NCI-H345 treated with DMSO at 0.1 percent for 48 hours (cell line): Measurements from ENCODE around the gene PPP2R2C.

Experiments
- DNase-seq: peaks from one replicate; lab custom pipeline; 2025; ENCODE audit not compliant: unreplicated experiment; lab: John Stamatoyannopoulos, UW

Gene PPP2R2C

GRCh38 chr4:6469898-6470501 is 2.4 kb downstream of the PPP2R2C start:
- no peak for DNase-seq

DNA sequence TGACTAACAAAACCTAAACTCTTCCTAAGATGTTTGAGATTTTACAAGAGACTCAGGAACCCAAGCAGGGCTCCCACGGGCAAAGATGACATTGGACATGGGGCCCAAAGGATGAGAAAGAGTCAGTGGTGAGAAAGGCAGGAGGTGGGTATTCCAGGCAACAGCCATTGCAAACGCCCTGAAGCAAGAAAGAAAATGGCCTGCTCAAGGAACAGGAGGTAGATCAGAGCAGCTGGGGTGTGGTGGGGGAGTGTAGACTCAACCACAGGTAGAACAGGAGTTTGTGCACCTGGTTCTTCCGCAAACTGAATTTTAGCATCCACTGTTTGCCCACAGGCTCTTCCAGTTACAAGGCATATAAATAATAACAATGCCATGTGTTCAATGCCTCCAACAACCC is 3.3 kb downstream of the PPP2R2C start:
- no peak for DNase-seq

GRCh38 chr4:6468376-6468775 is 4.0 kb downstream of the PPP2R2C start:
- no peak for DNase-seq

DNA sequence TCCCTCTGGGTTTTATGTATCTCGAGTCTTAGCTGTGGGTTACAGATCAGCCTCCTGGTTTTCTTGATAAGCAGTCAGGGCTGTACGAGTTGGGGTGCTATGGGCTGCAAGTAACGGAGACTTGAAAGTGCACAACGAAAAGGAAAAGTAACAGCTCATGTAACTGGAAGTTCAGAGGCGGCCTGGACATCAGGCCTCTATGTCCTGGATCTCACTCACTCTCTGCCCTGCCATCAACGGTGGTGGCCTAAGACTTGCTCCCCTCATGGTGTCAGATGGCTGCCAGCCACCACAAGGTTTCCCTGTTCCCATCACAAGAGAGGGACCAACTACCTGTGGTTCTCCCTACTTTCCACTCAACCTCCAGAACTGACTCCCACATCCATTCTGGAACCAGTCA is 4.8 kb downstream of the PPP2R2C start:
- no peak for DNase-seq

DNA sequence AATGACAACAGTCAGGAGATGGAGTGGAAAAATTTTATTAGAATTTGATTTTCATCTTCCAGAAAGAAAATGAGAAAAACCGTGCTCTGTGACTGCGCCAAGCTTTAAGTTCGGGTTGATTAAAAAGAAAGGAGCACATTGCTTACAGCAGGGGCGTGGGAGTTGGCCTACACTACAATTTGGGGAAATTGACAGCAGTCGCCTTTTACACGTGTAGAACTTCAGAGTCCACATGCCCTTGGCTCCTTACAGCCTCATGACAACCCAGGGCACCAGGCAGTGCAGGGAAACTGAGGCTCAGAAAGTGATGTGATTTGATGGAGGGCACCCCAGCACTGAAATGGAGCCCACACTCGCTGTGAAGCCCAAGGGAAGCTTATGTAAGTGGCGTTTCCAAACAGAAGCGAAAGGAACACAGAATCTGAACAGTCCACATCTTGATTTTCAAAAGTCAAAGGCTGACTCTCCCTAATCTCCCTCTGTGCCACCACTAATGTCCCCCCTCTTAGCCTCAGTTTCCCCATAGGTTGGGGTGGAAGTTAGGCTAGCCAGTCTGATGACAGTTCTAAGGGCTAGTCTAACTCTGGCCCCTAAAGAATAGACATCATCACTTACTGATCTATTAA is 5.5 kb downstream of the PPP2R2C start:
- no peak for DNase-seq

GRCh38 chr4:6465955-6466354 is 6.5 kb downstream of the PPP2R2C start:
- DNase-seq: no peak

- no peak for DNase-seq
Measured at GRCh38 chr4:6464842-6465588, 7.4 kb downstream of the PPP2R2C start.

- no peak for DNase-seq
Measured at GRCh38 chr4:6463311-6464289, 8.8 kb downstream of the PPP2R2C start.

DNA sequence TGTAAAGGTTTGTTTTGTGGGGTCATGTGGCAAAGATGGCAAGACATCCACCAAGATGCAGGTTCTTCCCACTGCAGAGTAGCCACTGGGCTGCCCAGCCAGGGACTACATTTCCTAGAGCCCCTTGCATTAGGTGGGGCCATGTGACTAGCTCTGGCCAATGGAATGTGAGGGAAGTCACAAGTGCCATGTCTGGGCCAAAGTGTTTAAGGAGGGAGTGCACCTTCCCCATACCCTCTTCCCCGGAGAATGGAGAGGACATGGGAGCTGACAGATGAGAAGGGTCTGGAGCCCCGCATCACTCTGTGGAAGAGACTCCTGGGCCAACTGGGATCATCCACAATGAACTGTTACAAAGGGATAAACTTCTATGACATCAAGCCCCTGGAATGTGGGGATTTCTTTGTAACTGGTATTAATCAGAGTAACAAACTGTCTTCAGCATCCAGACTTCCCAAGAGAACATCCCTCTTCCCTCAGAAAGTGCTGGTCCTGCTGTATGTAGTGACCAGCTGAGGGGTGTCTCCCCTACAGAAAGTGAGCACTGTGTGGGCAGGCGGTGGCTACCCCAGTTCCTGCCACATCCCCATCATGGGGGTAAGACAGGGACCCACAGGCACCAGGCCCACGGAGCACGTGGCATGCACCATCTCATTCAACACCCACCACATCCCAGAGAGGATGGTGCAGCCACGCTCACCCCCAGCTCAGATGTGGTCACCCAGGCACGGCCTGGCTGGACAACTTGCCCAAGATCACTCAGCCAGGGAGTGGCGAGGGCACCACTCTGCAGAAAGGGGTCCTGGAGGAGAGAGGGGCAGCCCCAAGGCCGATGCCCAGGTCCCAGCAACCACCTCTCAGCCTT is 10.9 kb downstream of the PPP2R2C start:
- no peak for DNase-seq

DNA sequence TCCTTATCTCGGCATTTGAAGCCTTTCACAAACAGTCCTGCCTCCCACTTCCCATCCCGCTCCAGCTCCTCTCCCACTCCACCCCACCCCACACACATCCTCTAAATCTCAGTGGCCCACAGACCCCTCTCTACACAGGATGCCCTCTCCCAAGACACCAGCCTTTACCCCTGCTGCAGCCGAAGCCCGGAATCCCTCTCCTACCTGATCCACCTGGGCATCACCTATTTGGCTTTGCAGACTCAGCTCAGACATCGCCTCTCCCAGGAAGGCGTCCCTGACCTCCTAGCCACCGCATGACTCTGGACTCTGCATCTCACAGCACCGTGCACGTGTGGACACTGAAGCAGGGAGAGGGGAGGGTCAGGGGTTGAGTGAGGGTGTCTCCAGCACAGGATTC is 11.5 kb downstream of the PPP2R2C start:
- no peak for DNase-seq

DNA sequence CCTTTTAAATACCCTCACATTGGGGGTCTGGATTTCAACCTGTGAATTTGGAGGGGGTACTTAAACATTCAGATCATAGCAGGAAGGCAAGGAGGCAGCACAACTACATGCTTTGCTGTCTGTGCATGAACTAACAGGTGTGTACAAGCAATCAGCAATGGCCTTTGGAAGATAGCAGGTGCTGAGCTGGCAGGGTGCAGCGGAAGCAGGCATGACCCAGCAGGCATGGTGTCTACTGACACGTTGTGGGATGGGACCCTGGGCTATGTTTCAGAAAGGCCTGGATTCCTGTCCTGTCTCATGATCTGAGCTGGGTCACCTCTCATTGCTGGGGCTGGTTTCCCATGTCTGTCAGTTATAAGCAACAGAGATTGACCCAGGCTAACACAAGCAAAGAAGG is 13.9 kb downstream of the PPP2R2C start:
- DNase-seq: no peak

DNA sequence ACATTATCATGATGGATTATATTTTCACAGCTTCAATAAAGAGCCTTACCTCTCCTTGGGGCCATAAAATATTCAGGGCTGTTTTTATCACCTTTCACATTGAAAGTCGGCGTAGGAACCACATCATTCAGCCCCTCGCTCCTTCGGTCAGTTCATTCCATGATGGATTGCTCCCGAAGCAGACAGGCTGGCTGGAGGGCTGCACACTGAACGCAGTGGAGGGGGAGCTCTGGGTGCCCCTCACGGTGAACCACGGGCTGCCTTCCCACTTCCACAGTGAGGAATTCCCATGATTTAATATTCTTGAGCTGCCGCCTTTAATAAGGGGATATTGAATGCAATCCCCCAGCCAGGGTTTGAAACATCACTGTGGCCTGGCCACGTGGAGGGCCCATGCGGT is 16.0 kb downstream of the PPP2R2C start:
- no peak for DNase-seq

GRCh38 chr4:6454112-6454910 is 18.1 kb downstream of the PPP2R2C start:
- no peak for DNase-seq

- DNase-seq: no peak
Measured at GRCh38 chr4:6453688-6453990, 18.8 kb downstream of the PPP2R2C start.

GRCh38 chr4:6452897-6453687 is 19.3 kb downstream of the PPP2R2C start:
- DNase-seq: no peak

DNA sequence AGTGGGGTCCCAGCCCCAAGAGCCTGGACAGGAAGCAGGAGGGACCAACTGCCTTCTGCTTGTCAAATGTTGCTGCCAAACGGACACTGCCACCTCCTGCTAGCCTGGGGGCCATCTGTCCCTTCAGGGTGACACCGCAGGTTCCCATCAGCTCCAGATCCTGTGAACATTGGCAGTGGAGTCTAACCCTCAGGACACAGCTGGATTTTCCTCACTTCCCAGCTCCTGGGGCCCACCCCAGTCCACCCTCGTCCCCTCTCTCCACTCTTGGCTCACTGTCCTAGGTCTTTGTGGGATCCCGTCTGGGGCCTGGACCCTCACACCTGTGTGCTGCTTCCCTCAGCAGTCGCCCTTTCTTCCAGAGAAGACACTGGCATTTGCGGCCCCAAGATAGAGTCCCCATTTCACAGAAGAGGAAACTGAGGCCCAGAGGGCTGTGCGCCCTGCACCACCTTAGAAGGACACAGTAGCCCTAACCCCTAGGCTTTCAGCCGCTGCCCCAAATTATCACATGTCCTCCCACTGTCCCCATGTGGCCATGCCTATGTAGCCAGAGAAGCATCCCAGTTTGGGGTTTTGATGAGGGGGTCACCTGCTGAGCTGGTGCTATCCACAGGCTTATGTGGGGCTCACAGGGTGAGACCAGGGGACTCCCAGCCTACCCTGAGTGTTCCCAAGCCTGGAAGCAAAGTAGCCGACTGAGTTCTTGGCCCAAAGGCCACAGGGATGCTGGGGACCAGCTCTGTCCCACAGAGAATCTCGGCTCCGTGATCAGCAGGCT is 20.1 kb downstream of the PPP2R2C start:
- no peak for DNase-seq

DNA sequence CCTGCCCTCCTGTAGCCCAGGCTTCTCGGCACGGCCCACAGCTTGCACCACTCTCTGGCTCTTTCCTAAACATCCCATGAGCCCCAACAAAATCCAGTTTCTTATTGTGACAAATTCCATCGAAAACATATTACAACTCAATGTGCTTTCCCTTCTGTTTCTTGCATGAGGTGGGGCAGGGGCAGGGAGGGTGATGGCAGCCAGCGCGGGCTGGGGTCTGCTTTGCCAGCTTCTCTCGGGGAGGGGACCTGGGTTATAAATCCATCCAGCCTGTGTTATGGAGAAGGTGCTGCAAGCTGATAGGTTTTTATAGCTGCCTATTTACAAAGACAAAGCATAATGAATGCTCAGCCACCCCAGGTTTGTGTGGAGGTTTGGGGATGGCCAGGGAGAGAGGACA is 21.1 kb downstream of the PPP2R2C start:
- no peak for DNase-seq

- DNase-seq: no peak
Measured at GRCh38 chr4:6450709-6451108, 21.7 kb downstream of the PPP2R2C start.
